Activated CD8-positive, alpha-beta memory T cell treated with anti-CD3 and anti-CD28 coated beads for 1 hour (primary cell): ENCODE results near the gene PRKAG2.

ENCODE experiments used
- DNase-seq, 2 donors: peaks; one replicate each; pipeline ENCODE4 v3.0.0-alpha.2; 2020; ENCODE audit warnings: low read depth in 1 of 2; ENCODE audit errors: extremely low read depth in 1 of 2

The PRKAG2 gene

DNA sequence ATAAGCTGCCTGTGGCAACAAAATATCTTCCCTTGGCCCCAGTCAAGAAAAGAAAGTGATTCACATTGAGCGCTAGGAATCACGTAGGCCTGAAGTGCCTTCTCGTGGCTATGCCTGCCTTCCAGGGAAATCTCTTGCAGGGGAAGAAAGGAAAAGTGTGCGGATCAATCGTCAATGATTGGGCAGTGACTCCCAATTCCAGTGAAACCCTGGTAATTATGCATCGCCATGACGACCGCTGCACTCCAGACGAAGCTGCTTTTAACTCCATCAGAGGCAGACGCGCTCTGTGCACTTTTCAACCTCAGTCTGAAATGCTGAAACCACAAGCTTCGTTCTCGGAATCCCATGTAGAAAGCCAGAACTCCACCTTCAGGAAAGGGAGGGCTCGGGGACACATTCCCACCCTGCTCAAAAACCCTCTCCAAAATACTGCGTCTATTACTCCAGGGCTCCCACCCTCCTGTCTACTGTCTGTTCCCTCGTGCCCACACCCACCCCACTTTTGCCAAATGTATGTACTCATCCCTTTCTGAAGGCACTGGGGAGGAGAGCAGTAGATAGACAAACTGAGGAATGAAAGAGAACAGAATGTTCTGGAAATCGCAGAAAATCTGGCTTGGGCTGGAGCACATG, 24.2 kb upstream of the PRKAG2 start:
- no peak for DNase-seq

GRCh38 chr7:151900591-151900985, 23.7 kb upstream of the PRKAG2 start:
- no peak for DNase-seq

GRCh38 chr7:151899513-151900360, 22.8 kb upstream of the PRKAG2 start:
- DNase-seq, result no peak

- DNase-seq, result no peak
Measured at GRCh38 chr7:151897951-151898686, 21.2 kb upstream of the PRKAG2 start.

- no peak for DNase-seq
Measured at GRCh38 chr7:151897161-151897731, 20.3 kb upstream of the PRKAG2 start.

DNA sequence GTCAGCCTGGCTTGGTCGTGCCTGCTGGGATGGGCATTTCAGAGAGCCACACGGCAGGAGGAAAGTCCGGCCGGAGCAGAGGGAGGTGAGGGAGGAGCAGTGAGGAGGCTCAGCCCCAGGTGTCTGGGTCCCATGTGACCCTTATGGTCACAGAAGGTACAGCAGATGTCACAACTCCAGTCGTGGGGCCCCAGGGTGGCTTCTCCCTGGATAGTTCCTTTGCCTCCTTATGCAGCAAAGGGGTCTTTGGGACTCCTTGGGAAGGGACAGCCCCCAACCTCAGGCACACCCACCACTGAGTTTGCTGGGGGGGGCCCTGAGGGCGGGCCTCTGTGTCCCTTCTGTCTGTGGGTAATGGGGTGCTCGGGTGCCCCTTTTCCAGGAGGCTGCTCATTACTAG, 19.6 kb upstream of the PRKAG2 start:
- DNase-seq, result no peak

GRCh38 chr7:151896086-151896485, 19.2 kb upstream of the PRKAG2 start:
- DNase-seq, result no peak

- no peak for DNase-seq
Measured at GRCh38 chr7:151895631-151896031, 18.7 kb upstream of the PRKAG2 start.

DNA sequence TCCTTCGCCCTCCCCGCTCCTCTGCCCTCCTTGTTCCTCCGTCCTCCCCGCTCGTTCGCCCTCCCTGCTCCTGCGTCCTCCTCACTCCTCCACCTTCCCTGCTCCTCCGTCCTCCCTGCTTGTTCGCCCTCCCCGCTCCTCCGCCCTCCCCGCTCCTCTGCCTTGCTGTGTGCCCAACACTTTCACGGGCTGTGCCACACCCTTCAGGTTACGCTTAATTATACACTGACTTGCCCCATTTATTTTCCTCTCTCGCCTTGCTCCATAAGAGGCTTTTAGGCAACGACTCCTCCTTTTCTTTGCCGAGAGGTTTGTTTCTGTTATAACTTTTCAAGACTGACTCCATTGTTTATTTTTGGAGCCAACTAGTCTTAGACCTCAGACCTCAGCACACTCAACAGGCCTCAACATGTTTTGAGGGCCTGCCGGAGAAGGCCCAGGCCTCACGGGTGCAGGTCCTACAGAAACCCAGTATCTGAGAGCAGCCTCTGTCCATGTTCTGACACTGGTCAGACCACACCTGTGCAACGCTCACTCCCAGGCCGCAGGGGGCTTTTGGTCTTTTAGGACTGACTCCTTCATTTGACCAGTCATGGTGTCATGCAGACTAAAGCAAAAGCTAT, 18.2 kb upstream of the PRKAG2 start:
- DNase-seq, result no peak

DNA sequence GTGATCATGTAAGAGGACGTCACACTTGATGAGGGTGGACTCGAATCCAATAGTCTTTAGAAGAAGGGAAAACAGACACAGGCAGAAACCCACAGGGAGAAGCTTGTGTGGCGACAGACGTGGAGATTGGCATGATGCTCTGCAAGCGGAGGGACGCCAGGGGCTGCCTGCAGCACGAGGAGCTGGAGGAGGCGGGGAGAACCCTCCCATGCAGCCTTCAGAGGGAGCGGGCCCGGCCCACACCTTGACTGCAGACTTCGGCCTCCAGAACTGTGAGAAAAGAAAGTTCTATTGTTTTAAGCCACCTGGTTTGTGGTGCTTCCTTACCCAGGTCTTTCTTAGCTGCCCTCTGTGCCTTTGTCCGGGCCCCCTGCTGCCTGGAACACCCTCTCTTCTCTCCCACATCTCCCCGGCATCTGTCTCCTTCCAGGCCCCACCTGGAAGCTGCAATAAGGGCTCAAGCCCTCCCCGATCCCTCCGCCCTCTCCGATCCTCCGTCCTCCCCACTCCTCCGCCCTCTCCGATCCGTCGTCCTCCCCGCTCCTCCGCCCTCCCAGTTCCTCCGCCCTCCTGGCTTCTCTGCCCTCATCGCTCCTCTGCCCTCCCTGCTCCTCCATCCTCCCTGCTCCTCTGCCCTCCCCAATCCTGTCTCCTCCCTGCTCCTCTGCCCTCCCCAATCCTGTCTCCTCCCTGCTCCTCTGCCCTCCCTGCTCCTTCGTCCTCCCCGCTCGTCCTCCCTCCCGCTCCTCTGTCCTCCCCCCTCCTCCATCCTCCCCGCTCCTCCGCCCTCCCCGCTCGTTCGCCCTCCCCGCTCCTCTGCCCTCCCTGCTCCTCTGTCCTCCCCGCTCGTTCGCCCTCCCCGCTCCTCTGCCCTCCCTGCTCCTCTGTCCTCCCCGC, 17.4 kb upstream of the PRKAG2 start:
- no peak for DNase-seq

- DNase-seq, result no peak
Measured at GRCh38 chr7:151893405-151893923, 16.5 kb upstream of the PRKAG2 start.

- DNase-seq, result no peak
Measured at GRCh38 chr7:151891753-151892152, 14.8 kb upstream of the PRKAG2 start.

- DNase-seq, result no peak
Measured at GRCh38 chr7:151891182-151891581, 14.3 kb upstream of the PRKAG2 start.

- DNase-seq, result no peak
Measured at GRCh38 chr7:151890355-151891004, 13.6 kb upstream of the PRKAG2 start.

DNA sequence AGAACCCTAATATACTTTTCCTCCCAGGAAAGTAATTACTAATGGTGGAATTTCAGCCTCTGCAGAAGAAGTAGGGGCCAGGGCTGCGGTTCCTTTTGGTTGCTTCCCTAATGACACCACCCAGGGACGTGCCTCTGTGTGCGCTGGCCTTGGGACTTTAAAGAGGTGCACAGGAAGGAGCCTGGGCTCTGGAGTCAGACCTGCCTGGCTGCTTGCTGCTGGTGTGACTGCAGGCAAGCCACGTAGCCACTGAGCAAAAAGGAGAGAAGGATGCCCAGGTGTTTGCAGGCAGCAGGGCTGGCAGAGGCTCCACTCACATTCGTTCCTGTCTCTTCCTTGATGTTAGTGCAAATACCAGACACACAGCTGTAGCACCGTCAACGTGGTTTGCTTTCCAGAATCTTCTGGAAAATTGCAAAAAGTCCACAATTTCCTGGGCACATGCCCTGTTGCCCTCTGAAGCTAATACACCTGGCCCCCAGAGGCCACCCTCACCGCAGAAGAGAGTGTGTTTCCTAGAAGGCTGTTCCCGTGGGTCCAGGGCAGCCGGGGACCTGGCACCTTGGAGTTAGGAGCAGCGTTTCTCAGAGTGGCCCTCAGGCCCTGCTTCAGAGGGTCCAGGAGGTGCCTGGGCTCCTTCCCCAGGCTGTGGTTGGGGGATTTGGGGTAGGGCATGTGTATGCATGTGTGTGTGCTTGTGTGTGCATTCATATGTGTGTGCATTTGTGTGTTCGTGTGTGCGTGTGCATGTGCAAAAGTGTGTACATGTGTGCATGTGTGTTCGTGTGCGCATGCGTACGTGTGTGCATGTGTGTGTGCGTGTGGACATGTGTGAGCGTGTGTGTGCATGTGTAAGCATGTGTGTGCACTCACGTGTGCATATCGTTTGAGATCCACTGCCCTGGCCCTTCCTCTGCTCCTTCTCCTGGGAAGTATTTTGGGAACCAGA, 12.8 kb upstream of the PRKAG2 start:
- no peak for DNase-seq

- DNase-seq, result no peak
Measured at GRCh38 chr7:151888079-151889067, 11.5 kb upstream of the PRKAG2 start.

- no peak for DNase-seq
Measured at GRCh38 chr7:151886783-151887182, 9.9 kb upstream of the PRKAG2 start.
